Measurements from ENCODE around the gene TST.

The TST gene

GRCh38 chr22:37012956-37013355, 6.3 kb downstream of the TST start:
- no peak overlapping the region for H3K4me3 ChIP-seq (ENCODE audit: low read length)
- no peaks in the 10 kb centered on the region for H3F3A ChIP-seq (ENCODE audit: insufficient read depth, low read length)
- H4K20me1 ChIP-seq (ENCODE audit: insufficient read depth, low read length): no peaks in the 10 kb centered on the region
- no peak overlapping the region for H3K9ac ChIP-seq (ENCODE audit: low read length)
- no peaks in the 10 kb centered on the region for H3K9me3 ChIP-seq (replicated peaks; ENCODE audit: insufficient read depth, low read length)
- no peak overlapping the region for H3K27ac ChIP-seq (ENCODE audit: low read length)
- no peaks in the 10 kb centered on the region for H3K36me3 ChIP-seq (replicated peaks; ENCODE audit: insufficient read depth, low read length)
- H3K27me3 ChIP-seq (replicated peaks; ENCODE audit: insufficient read depth, low read length): no peaks in the 10 kb centered on the region
- no peak for DNase-seq
- no peak overlapping the region for H3K4me2 ChIP-seq (ENCODE audit: low read depth, low read length)
- no peaks in the 10 kb centered on the region for H3K9me2 ChIP-seq (replicated peaks; ENCODE audit: insufficient read depth, low read length)
- H3K79me2 ChIP-seq (ENCODE audit: low read length): no peaks in the 10 kb centered on the region
- H3K4me1 ChIP-seq (ENCODE audit: low read length): no peaks in the 10 kb centered on the region
- TF ChIP-seq CTCF (IDR thresholded peaks at IDR 0.05; ENCODE audit: low read length) (no peak), EZH2 (optimal IDR thresholded peaks at IDR 0.05; ENCODE audit: low read depth, low read length) (no peak), EZH2phosphoT487 (IDR thresholded peaks at IDR 0.05; ENCODE audit: low read length) (no peak)
- no peak overlapping the region for H2AFZ ChIP-seq (ENCODE audit: low read length)

DNA sequence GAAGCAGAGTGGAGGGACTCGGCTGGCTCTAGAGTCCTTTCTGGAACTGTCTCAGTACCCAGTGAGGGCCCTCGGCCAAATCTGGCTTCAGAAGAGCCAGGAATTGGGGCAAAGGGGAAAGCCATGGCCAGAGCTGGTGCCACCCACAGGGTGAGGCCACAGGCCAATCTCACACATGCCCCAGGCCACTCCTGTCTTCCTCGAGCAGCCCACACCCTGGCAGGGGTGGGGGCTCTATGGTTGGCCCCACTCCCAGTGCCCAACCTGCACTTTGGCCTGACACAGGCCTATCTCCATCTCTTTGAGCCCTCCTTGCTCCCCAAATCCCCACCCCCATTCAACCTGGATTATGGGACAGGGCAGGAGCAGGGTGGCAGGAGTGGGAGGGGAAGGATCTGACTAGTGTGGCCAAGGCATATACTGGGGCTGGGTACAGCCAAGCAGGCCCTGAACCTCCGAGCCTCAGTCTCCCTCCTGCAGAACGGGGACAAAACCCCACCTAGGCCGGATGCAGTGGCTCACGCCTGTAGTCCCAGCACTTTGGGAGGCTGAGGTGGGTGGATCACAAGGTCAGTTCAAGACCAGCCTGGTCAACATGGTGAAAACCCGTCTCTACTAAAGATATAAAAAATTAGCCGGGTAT, 6.9 kb downstream of the TST start:
- TF ChIP-seq EZH2phosphoT487 (IDR thresholded peaks at IDR 0.05; ENCODE audit: low read length) (no peak), EZH2 (optimal IDR thresholded peaks at IDR 0.05; ENCODE audit: low read depth, low read length) (no peak), CTCF (IDR thresholded peaks at IDR 0.05; ENCODE audit: low read length) (no peak)
- Histone ChIP-seq H2AFZ (ENCODE audit: low read length) (no peak overlapping the region), H3K4me1 (ENCODE audit: low read length) (no peaks in the 10 kb centered on the region), H3K9me3 (replicated peaks; ENCODE audit: insufficient read depth, low read length) (no peaks in the 10 kb centered on the region), H3K79me2 (ENCODE audit: low read length) (no peaks in the 10 kb centered on the region), H3K36me3 (replicated peaks; ENCODE audit: insufficient read depth, low read length) (no peaks in the 10 kb centered on the region), H3K9ac (ENCODE audit: low read length) (no peak overlapping the region), H3K4me3 (ENCODE audit: low read length) (no peak overlapping the region), H3K27ac (ENCODE audit: low read length) (no peak overlapping the region), H3K27me3 (replicated peaks; ENCODE audit: insufficient read depth, low read length) (no peaks in the 10 kb centered on the region), H3F3A (ENCODE audit: insufficient read depth, low read length) (no peaks in the 10 kb centered on the region), H4K20me1 (ENCODE audit: insufficient read depth, low read length) (no peaks in the 10 kb centered on the region), H3K9me2 (replicated peaks; ENCODE audit: insufficient read depth, low read length) (no peaks in the 10 kb centered on the region), H3K4me2 (ENCODE audit: low read depth, low read length) (no peak overlapping the region)
- no peak for DNase-seq

GRCh38 chr22:37011472-37011871, 7.8 kb downstream of the TST start:
- Histone ChIP-seq H3K79me2 (ENCODE audit: low read length) (no peaks in the 10 kb centered on the region), H3F3A (ENCODE audit: insufficient read depth, low read length) (no peaks in the 10 kb centered on the region), H3K27ac (ENCODE audit: low read length) (no peak overlapping the region), H3K4me3 (ENCODE audit: low read length) (no peak overlapping the region), H3K27me3 (replicated peaks; ENCODE audit: insufficient read depth, low read length) (0 out of 2 replicates have a peak, but pooled peaks cover 3% of the 10 kb centered on the region), H4K20me1 (ENCODE audit: insufficient read depth, low read length) (no peaks in the 10 kb centered on the region), H3K9me2 (replicated peaks; ENCODE audit: insufficient read depth, low read length) (no peaks in the 10 kb centered on the region), H3K36me3 (replicated peaks; ENCODE audit: insufficient read depth, low read length) (no peaks in the 10 kb centered on the region), H2AFZ (ENCODE audit: low read length) (no peak overlapping the region), H3K4me1 (ENCODE audit: low read length) (no peaks in the 10 kb centered on the region), H3K9ac (ENCODE audit: low read length) (no peak overlapping the region), H3K9me3 (replicated peaks; ENCODE audit: insufficient read depth, low read length) (no peaks in the 10 kb centered on the region), H3K4me2 (ENCODE audit: low read depth, low read length) (no peak overlapping the region)
- TF ChIP-seq EZH2phosphoT487 (IDR thresholded peaks at IDR 0.05; ENCODE audit: low read length): no peak
- TF ChIP-seq CTCF (IDR thresholded peaks at IDR 0.05; ENCODE audit: low read length): no peak
- TF ChIP-seq EZH2 (optimal IDR thresholded peaks at IDR 0.05; ENCODE audit: low read depth, low read length): no peak
- DNase-seq: no peak
